Measurements from ENCODE around the gene LRP1.

LRP1 gene

GRCh38 chr12:57185403-57185802 lies 57.1 kb downstream of the LRP1 start:
- no peak for TF ChIP-seq CTCF (IDR thresholded peaks at IDR 0.05; ENCODE audit: low read depth, low read length)
- H3K4me3 ChIP-seq (ENCODE audit: low read depth, low read length): no peak overlapping the region

GRCh38 chr12:57185906-57186508 lies 57.7 kb downstream of the LRP1 start:
- H3K4me3 ChIP-seq (ENCODE audit: low read depth, low read length): no peak overlapping the region
- TF ChIP-seq CTCF (IDR thresholded peaks at IDR 0.05; ENCODE audit: low read depth, low read length): no peak

DNA sequence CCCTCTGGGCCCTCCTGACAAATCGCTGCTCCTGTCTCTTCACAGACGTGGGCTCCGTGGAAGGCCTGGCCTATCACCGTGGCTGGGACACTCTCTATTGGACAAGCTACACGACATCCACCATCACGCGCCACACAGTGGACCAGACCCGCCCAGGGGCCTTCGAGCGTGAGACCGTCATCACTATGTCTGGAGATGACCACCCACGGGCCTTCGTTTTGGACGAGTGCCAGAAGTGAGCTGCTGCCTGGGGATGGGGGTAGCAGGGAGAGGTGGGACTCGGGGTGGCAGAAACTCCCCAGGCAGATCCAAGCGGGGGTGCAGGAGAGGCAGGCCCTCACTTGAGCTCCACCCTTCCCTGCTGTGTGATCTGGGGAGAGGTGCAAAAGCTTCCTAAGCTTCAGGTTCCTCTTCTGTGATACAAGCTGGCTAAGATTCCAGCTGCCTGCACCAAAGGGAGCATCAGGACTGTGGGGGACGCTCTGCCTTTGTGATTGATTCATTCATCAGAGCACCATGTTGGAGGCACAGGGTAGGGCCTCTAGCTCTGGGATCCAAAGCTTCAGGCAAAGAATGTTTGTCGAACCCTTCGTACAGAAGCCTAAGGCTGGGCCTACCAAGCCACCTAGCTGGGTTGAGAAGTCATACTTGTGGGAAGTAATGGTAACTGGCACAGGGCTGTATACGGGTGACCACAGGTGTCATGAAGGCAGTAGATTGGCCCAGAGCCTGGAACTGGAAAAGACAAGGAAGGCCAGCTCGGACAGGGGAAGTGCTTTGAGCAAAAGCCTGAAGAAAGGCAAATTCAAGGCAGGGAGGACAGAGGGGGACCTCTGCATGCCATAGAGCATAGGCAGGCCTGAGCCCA lies 59.2 kb downstream of the LRP1 start:
- H3K4me3 ChIP-seq (ENCODE audit: low read depth, low read length): no peak overlapping the region
- no peak for TF ChIP-seq CTCF (IDR thresholded peaks at IDR 0.05; ENCODE audit: low read depth, low read length)

DNA sequence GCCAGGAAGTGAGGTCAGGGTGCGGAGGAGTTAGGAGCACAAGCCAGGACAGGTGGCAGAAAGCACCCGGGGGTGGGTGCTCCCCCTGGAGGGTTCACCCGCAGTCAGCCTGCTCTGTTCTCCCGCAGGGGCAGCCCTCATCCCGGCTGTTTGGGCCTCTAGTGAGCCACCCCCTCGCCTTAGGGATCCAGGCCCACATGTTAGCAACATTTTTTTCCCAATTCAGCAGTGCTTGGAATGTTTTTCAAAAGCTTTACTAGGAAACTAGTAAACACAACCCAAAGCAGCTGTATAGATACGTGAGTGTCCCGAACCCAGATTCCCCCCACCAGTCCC lies 59.8 kb downstream of the LRP1 start:
- H3K4me3 ChIP-seq (ENCODE audit: low read depth, low read length): no peak overlapping the region
- no peak for TF ChIP-seq CTCF (IDR thresholded peaks at IDR 0.05; ENCODE audit: low read depth, low read length)

- no peak overlapping the region for H3K4me3 ChIP-seq (ENCODE audit: low read depth, low read length)
- no peak for TF ChIP-seq CTCF (IDR thresholded peaks at IDR 0.05; ENCODE audit: low read depth, low read length)
Measured at GRCh38 chr12:57190037-57190436, 61.8 kb downstream of the LRP1 start.

DNA sequence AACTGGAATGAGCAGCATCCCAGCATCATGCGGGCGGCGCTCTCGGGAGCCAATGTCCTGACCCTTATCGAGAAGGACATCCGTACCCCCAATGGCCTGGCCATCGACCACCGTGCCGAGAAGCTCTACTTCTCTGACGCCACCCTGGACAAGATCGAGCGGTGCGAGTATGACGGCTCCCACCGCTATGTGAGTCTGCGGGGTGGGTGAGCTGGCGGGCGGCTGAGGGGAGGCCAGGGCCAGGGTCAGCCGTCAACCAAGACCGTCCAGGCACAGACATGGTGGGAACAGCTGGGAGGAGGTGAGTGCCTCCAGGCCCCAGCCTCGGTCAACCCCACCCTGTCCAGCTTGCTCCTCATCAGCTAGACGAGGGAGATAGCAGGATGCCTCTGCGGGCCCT lies 62.5 kb downstream of the LRP1 start:
- no peak for TF ChIP-seq CTCF (IDR thresholded peaks at IDR 0.05; ENCODE audit: low read depth, low read length)
- H3K4me3 ChIP-seq (ENCODE audit: low read depth, low read length): no peak overlapping the region

DNA sequence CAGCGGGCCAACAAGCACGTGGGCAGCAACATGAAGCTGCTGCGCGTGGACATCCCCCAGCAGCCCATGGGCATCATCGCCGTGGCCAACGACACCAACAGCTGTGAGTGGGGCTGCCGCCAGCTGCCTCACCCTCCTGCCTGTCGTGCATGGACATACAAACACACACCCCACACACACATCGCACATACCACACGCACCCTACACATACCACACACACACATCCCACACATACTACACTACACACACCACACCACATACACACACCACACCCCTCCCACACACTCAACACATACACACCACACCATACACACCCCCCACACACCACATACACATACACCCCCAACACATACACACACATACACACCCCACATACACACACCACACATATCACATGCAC lies 63.1 kb downstream of the LRP1 start:
- no peak overlapping the region for H3K4me3 ChIP-seq (ENCODE audit: low read depth, low read length)
- TF ChIP-seq CTCF (IDR thresholded peaks at IDR 0.05; ENCODE audit: low read depth, low read length): no peak
